Muscle of back (tissue), 11 donors: ENCODE measurements around the gene FNDC3B. TPM values are rescaled to one million over a fixed set of nuclear protein-coding genes. Genes with fewer than 3 reads are reported as not detected.
A peak's percentile ranks its signal among the peaks of the same experiment; 100 is the strongest.

Source experiments
- DNase-seq, 3 donors: peaks; one replicate each; pipeline versions ENCODE4 v3.0.0 to v3.0.0-alpha.2; 2013
- polyA plus RNA-seq, 10 donors: library from polyadenylated mRNA; unstranded; fragments of 120-200 nt; gene quantifications; one replicate each; pipeline ENCODE4 v1.2.1, GENCODE V29; 2013; ENCODE audit not compliant: insufficient read length in 10 of 10

Gene FNDC3B
- polyA plus RNA-seq, 10 donors = 53.2 to 77.3 (median 67.4) TPM

- no peak for DNase-seq
Observed at GRCh38 chr3:172387728-172388127, 348.4 kb downstream of the FNDC3B start.

GRCh38 chr3:172388412-172389078 lies 349.2 kb downstream of the FNDC3B start:
- no peak for DNase-seq

- DNase-seq = no peak
Observed at GRCh38 chr3:172390792-172391191, 351.4 kb downstream of the FNDC3B start.

- DNase-seq = peak in 1 of 3 donors; percentile 40
Observed at GRCh38 chr3:172391592-172392302, 352.4 kb downstream of the FNDC3B start.

- no peak for DNase-seq
Observed at GRCh38 chr3:172394692-172395091, 355.3 kb downstream of the FNDC3B start.

- no peak for DNase-seq
Observed at GRCh38 chr3:172396400-172396799, 357.0 kb downstream of the FNDC3B start.

GRCh38 chr3:172397716-172398405 lies 358.5 kb downstream of the FNDC3B start:
- no peak for DNase-seq

- DNase-seq = no peak
Observed at GRCh38 chr3:172398484-172398883, 359.1 kb downstream of the FNDC3B start.

- DNase-seq = no peak
Observed at GRCh38 chr3:172402090-172402489, 362.7 kb downstream of the FNDC3B start.

GRCh38 chr3:172402892-172403643 lies 363.7 kb downstream of the FNDC3B start:
- DNase-seq = no peak

- no peak for DNase-seq
Observed at GRCh38 chr3:172404237-172404962, 365.0 kb downstream of the FNDC3B start.

- no peak for DNase-seq
Observed at GRCh38 chr3:172405914-172406313, 366.5 kb downstream of the FNDC3B start.

GRCh38 chr3:172407872-172408271 lies 368.5 kb downstream of the FNDC3B start:
- no peak for DNase-seq

- DNase-seq = no peak
Observed at GRCh38 chr3:172410702-172411477, 371.5 kb downstream of the FNDC3B start.

GRCh38 chr3:172411478-172411947 lies 372.1 kb downstream of the FNDC3B start:
- DNase-seq = no peak

GRCh38 chr3:172415323-172415722 lies 375.9 kb downstream of the FNDC3B start:
- no peak for DNase-seq

- DNase-seq = no peak
Observed at GRCh38 chr3:172437713-172438112, 398.3 kb downstream of the FNDC3B start.

GRCh38 chr3:172438186-172438585 lies 398.8 kb downstream of the FNDC3B start:
- DNase-seq = no peak

GRCh38 chr3:172441581-172441980 lies 402.2 kb downstream of the FNDC3B start:
- no peak for DNase-seq

GRCh38 chr3:172442606-172443005 lies 403.2 kb downstream of the FNDC3B start:
- no peak for DNase-seq
